ENCODE measurements around the gene KRT82.

The KRT82 gene

GRCh38 chr12:52379536-52379935, 26.6 kb downstream of the KRT82 start:
- no peak for DNase-seq

GRCh38 chr12:52378091-52378490, 28.0 kb downstream of the KRT82 start:
- no peak for DNase-seq

GRCh38 chr12:52377266-52377665, 28.9 kb downstream of the KRT82 start:
- DNase-seq = no peak

GRCh38 chr12:52372216-52373154, 33.6 kb downstream of the KRT82 start:
- peak; percentile 76 for DNase-seq

GRCh38 chr12:52371716-52372115, 34.4 kb downstream of the KRT82 start:
- DNase-seq = no peak

GRCh38 chr12:52370926-52371608, 35.1 kb downstream of the KRT82 start:
- DNase-seq = no peak

- DNase-seq = no peak
These were observed 36.3 kb downstream of the KRT82 start for GRCh38 chr12:52369809-52370208.

GRCh38 chr12:52369211-52369610, 36.9 kb downstream of the KRT82 start:
- DNase-seq = no peak

GRCh38 chr12:52368508-52368907, 37.6 kb downstream of the KRT82 start:
- DNase-seq = no peak

GRCh38 chr12:52367876-52368275, 38.3 kb downstream of the KRT82 start:
- no peak for DNase-seq

GRCh38 chr12:52366738-52367485, 39.2 kb downstream of the KRT82 start, which contains the start of gene KRT85:
TSS of gene KRT85 (minus strand) at chr12:52367481. CDS start at chr12:52367405, 76 bp downstream.
- DNase-seq = no peak

GRCh38 chr12:52364901-52365489, 41.1 kb downstream of the KRT82 start:
- no peak for DNase-seq

- no peak for DNase-seq
These were observed 42.1 kb downstream of the KRT82 start for GRCh38 chr12:52364061-52364460.

GRCh38 chr12:52363111-52363679, 42.9 kb downstream of the KRT82 start:
- no peak for DNase-seq

- DNase-seq = no peak
These were observed 43.9 kb downstream of the KRT82 start for GRCh38 chr12:52362118-52362726.

- no peak for DNase-seq
These were observed 44.6 kb downstream of the KRT82 start for GRCh38 chr12:52361553-52361952.

- DNase-seq = no peak
These were observed 45.4 kb downstream of the KRT82 start for GRCh38 chr12:52360663-52361271.

- no peak for DNase-seq
These were observed 46.0 kb downstream of the KRT82 start for GRCh38 chr12:52360106-52360662.

- DNase-seq = no peak
These were observed 46.5 kb downstream of the KRT82 start for GRCh38 chr12:52359621-52360061.

GRCh38 chr12:52358575-52359350, 47.4 kb downstream of the KRT82 start:
- peak; percentile 70 for DNase-seq
